ENCODE measurements around the gene STYXL1.
"Not testable (repeated sequence)": the region's sequence is repeated elsewhere in the genome, so short reads cannot be mapped to it uniquely, and the experiment has no call there.

Gene STYXL1

DNA sequence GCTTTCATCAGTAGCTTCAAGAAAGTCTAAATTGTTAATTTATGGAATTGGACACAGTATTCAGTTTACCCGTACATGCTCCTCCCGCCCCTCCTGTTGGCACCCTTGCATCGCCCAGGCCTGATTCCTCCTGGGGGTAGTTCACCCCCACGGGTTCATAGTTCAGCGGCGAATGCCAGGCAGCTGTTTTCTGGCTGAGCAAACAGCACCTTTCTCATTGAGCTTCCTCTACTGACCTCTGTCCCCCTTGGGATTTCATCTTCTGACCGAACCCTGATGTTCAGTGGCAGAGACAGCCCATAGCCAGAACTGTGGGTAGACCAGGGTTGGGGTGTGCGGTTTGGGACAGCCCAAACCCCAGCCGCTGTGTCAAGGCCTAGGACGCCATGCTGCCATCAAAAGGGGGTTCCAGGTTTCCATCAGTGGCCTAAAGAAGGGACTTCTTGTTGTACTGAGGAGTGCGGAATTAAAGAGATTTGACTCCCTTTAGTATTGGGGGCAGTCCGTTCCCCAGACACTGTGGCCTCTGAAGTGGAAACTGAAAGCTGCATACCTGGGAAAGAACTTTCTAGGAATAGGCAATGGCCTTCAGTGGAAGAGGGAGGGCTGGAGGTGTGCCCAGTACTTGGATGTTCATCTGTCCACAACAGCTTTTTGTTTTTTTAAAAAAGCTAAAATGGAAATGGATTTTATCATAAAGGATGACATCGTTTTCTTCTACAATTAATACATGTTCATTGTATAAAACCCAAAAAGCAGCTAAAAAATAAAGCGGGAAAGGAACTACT is 19.1 kb upstream of the STYXL1 start:
- Histone ChIP-seq H3K4me3 (no peak overlapping the region), H3K27ac (no peak overlapping the region)

DNA sequence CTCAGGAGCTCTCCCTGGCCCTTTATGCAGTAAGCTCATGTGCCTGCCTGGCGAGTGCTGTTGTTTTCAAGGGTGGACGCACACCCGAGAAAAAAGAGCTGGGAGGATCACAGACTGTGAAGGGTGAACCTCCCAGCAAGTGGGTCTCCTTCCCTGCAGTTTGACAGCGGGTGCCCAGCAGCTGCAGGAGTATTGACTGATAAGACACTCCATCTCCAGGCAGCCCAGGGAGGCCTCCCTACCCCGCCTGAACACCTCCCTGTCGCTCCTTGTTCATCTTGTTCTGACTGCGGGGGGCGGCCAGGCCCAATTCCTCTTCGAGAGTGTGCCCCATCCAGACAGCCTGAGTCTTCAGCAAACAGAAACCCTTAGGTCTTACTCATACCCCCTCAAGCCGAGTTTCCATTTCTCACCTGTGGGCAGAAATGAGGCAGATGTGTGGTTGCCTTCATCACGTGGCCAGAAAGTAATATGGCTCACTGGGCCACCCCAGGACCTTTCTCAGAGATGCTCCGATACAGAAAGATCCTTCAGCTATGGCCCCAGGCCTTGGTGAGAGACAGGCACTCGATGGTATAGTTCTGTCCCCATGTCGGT is 17.3 kb upstream of the STYXL1 start:
- H3K27ac ChIP-seq, result no peak overlapping the region
- H3K4me3 ChIP-seq, result no peak overlapping the region

DNA sequence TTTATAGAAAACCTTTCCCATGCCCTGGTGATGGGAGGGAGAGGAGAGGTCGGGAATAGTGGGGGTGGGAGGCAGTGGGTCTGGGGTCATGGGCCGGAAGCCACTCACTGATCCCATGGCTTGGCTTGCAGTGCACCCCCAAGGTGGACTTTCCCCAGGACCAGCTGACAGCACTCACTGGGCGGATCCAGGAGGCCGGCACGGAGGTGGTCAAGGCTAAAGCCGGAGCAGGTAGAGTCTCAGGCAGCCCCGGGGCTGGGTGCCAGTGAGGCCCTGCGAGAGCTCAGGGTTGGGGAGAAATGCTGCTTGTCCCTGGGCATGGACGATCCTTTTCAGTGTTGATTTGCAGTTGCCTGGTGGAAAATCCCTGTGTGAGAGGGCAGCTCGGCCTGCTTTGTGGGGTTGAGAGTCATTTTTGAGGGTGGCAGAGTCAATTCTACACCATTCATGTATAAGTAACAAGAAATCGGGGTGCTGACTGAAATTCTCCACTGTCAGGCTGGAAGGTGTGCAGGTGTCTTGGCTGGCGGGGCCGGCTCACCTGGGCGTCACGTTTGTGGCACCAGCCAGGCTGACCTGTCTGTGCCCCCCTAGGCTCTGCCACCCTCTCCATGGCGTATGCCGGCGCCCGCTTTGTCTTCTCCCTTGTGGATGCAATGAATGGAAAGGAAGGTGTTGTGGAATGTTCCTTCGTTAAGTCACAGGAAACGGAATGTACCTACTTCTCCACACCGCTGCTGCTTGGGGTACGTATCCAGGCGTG is 16.6 kb upstream of the STYXL1 start:
- Histone ChIP-seq H3K27ac (peak overlapping the region in 1 of 21 experiments; percentile 13), H3K4me3 (no peak overlapping the region)

DNA sequence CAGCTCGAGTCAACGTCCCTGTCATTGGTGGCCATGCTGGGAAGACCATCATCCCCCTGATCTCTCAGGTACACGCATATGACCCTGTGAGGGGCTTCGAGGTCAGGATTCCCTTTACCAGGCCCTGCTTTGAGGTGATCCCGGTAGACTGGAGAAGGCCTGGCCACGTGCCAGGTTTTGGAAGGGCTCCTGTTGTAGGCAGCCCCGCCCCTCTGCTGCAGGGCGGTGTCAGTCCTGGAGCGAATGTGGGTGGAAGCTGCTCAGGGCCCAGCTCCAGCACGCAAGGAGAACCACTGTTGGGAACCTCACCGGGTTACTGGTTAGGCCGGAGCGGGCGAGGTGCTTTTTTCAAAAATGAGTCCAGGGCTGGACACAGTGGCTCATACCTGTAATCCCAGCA is 15.7 kb upstream of the STYXL1 start:
- H3K4me3 ChIP-seq, result no peak overlapping the region
- H3K27ac ChIP-seq, result peak overlapping the region in 5 of 21 experiments; percentile 3 to 30 (median 8)

DNA sequence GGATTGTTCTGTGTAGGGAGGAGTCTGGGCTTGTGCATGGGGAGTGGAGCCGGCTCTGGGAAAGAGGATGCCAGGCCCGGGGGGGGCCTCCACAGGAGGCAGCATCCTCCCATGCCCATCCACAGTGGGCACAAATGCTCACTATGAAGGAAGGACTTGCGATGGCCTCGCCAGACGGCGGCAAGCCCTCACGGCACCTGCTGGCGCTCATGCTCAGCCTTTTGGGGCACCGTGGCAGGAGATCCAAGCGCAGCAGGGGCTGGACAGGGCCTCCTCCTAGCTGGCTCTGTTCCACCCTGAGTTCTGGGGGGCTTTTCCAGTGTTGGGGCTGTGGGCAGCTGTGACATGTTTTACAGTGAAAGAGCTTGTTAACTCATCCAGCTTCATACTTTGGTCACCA is 15.3 kb upstream of the STYXL1 start:
- Histone ChIP-seq H3K27ac (peak overlapping the region in 4 of 21 experiments; percentile 3 to 20 (median 6)), H3K4me3 (no peak overlapping the region)

DNA sequence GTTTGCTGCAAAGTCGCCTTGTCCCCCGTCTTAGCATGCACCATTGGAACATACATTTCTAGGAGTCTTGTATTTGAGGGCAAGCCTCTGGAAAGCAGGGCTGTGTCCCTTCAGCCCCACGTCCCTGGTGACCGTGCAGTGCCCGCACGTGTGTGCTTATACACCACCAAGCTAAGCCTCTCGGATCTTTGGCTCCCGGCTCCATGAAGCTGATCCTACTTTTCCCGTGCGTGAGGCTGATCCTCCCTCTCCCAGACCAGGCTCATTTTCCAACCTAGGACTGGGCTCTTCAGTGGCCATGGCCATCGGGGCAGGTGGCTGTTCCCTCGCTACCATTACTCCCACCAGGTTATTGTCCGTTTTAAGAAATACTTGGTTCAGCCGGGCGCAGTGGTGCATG is 14.5 kb upstream of the STYXL1 start:
- Histone ChIP-seq H3K27ac (no peak overlapping the region), H3K4me3 (no peak overlapping the region)

DNA sequence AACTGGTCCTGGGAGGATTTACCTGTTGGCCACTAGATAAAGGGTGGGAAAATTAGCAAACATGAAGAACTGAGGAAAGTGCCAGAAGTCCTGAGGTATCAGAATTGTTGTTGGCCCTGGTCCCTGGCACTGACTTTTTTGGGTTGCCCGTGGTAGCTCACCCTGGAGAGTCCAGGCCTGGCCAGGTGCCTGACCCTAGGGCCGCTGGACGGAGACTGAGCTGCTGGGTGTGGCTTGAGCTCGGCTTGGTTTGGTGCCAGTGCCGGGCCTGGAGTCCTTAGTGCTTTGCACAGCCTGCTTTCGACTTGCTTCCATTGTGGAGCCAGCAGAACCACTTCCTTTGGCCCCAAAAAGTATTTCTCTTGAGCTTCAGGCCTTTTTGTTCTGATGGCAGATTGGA is 13.0 kb upstream of the STYXL1 start:
- H3K27ac ChIP-seq, result no peak overlapping the region

DNA sequence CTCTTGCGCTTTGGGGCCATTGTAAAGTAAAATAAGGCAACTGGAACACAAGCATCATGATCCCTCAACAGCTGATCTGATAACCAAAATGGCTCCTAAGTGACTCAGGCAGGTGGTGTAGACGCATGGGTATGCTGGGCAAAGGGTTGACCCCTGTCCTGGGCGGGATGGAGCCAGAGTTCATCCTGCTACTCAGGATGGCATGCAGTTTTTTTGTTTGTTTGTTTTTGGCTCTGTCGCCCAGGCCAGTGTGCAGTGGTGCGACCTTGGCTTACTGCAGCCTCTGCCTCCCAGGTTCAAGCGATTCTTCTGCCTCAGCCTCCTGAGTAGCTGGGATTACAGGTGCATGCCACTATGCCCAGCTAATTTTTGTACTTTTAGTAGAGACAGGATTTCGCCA is 10.9 kb upstream of the STYXL1 start:
- not testable (repeated sequence) for H3K4me3 ChIP-seq, H3K27ac ChIP-seq

More for the DNA sequence above, 13.0 kb upstream of the STYXL1 start:
- H3K4me3 ChIP-seq, result no peak overlapping the region

DNA sequence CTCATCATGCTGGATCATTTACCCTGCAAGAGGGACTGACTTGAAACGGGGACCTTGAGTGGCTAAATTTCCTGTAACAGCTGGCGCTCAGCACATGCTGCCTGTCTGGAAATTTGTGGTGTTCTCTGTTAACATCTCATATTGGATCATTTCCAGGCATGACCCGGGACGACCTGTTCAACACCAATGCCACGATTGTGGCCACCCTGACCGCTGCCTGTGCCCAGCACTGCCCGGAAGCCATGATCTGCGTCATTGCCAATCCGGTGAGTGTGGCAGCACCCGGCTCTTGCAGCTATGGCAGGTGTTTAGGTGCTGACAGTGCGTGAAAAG is 10.0 kb upstream of the STYXL1 start:
- Histone ChIP-seq H3K4me3 (no peak overlapping the region), H3K27ac (no peak overlapping the region)

DNA sequence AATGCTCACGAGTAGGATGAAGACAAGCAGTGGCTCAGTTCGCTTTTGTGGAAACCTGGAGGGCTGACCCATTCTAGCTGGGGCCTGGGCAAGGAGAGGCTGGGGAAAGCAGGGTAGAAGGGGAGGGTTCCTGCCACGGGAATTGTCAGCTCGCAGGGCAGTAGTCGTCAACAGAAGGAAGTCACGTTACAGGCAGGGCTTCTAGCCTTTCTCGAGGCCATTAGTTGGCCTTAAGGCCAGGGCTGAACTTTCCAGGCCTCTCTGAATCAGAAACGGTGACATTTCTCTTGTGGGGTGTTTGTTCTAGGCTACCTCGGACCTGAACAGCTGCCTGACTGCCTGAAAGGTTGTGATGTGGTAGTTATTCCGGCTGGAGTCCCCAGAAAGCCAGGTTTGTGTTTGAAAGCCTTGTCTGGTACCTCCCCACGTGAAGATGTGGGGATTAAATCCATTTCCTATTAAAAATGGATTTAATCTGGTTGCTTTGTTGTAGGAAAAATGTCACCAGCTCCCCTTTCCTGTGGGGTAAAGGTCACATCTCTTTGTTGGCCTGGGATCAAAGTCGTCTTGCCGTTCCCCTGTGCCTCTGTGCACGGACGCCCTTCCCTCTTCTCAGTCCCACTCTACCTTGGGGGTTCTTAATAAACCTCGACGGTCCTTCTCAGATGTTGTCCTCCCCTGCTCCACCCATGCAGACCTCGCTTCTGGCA is 9.5 kb upstream of the STYXL1 start:
- H3K4me3 ChIP-seq, result no peak overlapping the region
- H3K27ac ChIP-seq, result no peak overlapping the region

DNA sequence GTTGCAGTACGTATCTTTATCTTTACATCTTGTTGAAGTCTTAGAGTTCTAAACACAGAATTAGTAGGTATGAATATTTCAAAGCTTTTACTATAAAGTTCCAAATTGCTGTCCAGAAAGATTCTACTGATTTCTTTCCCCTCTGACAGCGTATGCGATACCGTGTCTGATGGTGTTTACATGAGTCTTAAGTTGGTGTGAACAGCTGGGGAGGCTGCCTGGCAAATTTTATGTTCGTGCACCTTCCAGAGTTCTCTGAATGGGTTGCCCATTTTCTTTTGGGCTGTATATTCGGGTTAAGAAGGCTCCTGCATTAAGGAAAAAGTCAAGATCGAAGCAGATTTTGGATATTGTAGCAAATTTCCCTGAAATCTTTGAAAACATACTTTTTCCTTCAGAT is 8.4 kb upstream of the STYXL1 start:
- Histone ChIP-seq H3K4me3 (no peak overlapping the region), H3K27ac (no peak overlapping the region)

DNA sequence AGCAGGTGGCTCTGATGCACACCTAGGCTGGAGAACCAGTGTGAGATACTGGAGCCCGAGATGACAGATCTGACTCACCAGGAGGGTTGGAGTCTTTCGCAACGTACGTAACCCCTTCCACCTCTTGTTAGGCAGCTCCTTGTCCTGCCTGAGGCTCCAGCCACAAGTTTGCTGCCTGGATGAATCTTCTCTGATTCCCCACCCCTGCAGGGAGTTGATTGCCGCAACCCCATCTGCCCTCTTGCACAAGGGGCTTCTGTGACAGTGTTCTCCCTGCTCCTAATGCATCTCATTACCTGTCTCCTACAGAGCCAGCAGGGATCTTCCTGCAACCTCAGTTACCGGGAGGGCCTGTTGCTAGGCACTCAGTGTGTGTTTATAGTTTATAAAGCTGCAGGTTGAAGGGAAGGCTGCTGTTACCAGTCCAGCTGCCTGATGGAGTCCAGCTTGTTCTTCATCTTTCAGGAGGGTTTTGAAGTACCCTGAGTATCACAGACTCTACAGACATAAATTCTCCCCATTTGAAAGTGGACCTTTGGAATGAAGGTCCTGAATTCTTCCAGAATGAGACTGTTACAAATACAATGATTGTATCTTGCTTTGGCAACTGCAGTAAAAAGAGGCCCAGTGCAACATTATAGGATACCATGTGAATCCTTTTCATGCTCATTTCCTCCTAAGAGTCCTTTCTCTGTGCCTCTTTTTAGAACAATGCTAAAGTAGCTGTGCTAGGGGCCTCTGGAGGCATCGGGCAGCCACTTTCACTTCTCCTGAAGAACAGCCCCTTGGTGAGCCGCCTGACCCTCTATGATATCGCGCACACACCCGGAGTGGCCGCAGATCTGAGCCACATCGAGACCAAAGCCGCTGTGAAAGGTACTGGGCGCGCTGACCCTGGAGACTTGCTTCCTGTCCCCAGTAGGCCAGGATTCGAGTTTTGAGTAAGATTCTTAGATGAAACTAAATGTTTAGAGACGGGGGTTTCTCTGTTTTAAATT is 6.6 kb upstream of the STYXL1 start:
- Histone ChIP-seq H3K27ac (peak overlapping the region in 11 of 21 experiments; percentile 4 to 70 (median 50)), H3K4me3 (no peak overlapping the region)

DNA sequence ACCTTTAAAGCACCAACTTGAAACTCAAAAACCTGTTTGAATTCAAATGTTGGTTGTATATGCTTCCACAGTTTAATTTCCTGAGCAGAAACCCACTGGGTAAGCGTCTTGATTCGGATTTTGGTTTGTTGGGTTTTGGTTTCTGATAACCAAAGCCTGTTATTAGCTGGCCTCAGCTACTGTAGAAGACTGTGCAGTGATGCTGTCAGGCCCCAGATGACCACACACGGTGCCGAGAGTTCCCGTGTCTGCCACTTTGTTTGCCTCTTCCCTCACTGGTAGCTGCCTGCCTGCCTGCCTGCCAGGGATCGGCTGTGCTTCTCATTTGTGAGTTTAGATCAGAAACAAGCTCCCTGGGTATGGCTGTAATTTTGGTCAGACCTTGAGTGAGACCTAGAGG is 5.7 kb upstream of the STYXL1 start:
- H3K27ac ChIP-seq, result peak overlapping the region in 12 of 21 experiments; percentile 2 to 70 (median 50)

DNA sequence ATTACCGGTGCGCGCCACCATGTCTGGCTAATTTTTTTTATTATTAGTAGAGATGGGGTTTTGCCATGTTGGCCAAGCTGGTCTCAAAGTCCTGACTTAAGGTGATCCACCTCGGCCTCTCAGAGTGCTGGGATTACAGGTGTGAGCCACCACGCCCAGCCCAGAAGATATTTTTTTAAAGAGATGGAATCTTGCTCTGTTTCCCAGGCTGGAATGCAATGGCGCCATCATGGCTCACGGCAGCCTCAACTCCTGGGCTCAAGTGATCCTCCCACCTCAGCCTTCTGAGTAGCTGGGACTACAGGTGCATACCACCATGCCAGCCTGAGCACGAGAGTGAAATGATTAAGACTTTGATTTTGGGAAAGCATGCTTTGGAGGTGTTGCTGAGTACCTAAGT is 4.9 kb upstream of the STYXL1 start:
- peak overlapping the region in 2 of 21 experiments; percentile 51 to 63 for H3K27ac ChIP-seq
- H3K4me3 ChIP-seq, result not testable (repeated sequence)

More for the DNA sequence above, 5.7 kb upstream of the STYXL1 start:
- H3K4me3 ChIP-seq, result no peak overlapping the region

DNA sequence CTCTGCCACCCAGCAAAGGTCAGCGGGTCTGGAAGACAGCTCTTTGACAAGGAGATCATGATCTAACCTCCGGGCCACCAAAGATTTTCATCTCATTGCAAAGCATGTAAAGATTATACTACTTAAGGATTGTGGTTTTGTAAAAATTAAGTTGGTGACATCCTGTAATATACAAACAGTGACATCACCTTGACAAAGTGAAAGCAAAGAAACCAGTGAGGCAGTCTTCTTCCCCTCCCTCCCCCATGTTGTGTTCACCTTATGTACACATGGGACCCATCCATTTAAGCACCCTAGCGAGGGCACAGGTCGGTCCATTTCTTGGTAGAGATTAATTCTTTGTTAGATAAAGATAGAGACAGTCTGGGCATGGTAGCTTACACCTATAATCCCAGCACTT is 4.0 kb upstream of the STYXL1 start:
- Histone ChIP-seq H3K27ac (peak overlapping the region in 1 of 21 experiments; percentile 10), H3K4me3 (no peak overlapping the region)

DNA sequence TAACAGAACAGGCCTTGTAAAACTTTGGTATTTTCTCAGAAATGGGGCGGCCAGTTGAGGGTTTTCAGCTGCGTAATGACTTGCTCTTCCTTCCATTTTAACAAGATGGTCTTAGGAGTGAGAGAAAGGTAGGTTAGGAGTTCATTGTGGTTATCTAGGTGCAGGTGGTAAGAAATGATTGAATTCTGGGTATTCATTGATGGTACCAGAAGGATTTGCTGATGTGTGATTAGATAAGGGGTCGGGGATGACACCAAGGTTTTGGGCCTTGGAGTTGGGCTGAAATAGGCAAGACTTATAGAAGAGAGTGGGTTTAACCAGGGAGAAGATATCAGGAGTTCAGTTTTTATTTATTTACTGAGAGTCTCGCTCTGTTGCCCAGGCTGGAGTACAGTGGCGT is 2.7 kb upstream of the STYXL1 start:
- no peak overlapping the region for H3K4me3 ChIP-seq
- H3K27ac ChIP-seq, result no peak overlapping the region

DNA sequence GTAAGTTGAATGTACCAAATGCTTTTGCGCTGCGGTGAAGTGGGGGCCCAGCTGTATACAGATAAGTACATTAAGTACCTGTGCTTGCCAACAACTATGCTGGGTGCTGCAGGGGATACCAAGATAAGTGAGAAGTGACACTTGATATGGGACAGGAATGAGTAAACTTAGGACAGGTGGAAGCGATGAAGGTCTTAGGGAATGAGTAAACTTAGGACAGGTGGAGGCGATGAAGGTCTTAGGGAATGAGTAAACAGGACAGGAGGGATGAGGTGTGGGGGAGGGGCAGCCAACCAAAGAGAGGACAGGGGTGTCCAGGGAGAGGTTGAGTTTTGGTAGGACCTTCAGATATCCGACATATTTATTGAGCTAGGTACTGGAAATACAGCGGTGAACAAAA is 1.5 kb upstream of the STYXL1 start:
- H3K27ac ChIP-seq, result peak overlapping the region in 2 of 21 experiments; percentile 97 to 98
- peak overlapping the region in 4 of 7 experiments; percentile 83 to 98 (median 91) for H3K4me3 ChIP-seq

DNA sequence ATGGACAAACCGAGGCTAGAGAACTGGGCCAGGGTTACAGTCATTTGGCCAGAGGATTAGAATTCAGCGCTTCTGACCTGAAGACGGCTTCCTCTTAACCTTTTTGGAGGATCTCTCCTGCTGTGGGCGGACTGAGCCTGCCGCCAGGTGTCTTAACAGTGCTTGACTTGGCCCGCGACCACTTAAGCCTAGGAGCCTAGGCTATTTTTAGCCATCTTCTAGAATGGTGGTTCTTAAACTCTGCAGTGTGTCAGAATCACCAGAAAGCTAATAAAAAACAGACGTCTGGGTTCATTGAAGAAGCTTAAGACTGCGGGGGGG is 828 bp upstream of the STYXL1 start:
- Histone ChIP-seq H3K27ac (peak overlapping the region; percentile 75 to 99 (median 94)), H3K4me3 (peak overlapping the region; percentile 83 to 98 (median 91))

DNA sequence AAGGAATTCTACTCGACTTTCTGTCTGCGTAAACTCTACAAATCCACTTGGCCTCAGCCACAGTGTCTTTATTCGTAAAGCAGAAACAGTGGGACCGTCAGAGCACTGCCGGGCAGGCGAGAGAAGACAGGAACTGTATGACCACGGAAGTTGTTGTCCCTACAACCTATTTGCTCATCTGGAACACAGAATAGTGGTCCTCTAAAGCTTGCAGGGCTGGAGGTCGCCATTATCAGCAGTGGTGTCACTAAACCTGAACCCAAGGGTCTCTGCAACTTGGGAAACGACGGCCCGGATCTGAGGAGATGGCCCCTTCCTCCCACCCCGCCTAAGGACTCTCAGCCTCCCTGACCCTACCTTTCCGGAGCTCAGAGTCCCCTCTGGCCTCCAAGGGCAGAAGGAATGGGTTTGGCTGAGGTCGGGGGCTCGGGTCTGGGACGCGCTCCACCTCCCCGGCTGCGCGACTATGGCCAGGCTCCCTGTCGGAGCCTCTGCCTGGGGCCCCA is 442 bp downstream of the STYXL1 start:
- peak overlapping the region; percentile 83 to 98 (median 91) for H3K4me3 ChIP-seq

More for the DNA sequence above, 442 bp downstream of the STYXL1 start:
- H3K27ac ChIP-seq, result peak overlapping the region; percentile 44 to 99 (median 94)

Data from skin epidermis (tissue), 12 donors.